Thyroid gland (tissue), 4 donors: Measurements from ENCODE around the gene KRT8.

Experiments used
- CTCF ChIP-seq, 6 experiments: fragments of 200-600 bp in 3 of 6; fragments of 450-650 bp in 3 of 6; sonication (generic) in 3 of 6; IDR thresholded peaks; one replicate each; pipeline ENCODE4 v1.5.1; 2016 to 2019; ENCODE audit warnings: antibody characterized with exemption in 6 of 6, mild to moderate bottlenecking in 2 of 6, inconsistent platforms in 1 of 6, moderate library complexity in 1 of 6
- POLR2A ChIP-seq, 2 donors: fragments of 450-650 bp; IDR thresholded peaks; one replicate each; pipeline ENCODE4 v1.6.1; 2017; ENCODE audit warnings: antibody characterized with exemption in 2 of 2, mild to moderate bottlenecking in 2 of 2, moderate library complexity in 1 of 2

GRCh38 chr12:52884526-52885293 is 20.2 kb downstream of the KRT8 start:
- TF ChIP-seq CTCF (IDR thresholded peaks at IDR 0.05): peak; percentile 87 to 97 (median 94)
- no peak for TF ChIP-seq POLR2A (IDR thresholded peaks at IDR 0.05)
